ENCODE measurements around the gene CORO2A.
"Not testable (repeated sequence)": the region's sequence is repeated elsewhere in the genome, so short reads cannot be mapped to it uniquely, and the experiment has no call there.

DNA sequence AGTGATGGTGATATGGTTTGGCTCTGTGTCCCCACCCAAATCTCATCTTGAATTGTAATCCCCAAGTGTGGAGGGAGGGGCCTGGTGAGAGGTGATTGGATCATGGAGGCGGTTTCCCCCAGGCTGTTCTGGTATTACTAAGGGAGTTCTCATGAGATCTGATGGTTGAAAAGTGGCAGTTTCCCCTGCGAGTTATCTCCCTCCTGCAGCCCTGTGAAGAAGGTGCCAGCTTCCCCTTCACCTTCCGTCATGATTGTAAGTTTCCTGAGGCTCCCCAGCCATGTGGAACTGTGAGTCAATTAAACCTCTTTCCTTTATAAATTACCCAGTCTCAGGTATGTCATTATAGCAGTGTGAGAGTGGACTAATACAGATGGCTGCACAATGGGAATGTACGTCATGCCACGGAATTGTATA lies 17.9 kb downstream of the CORO2A start:
- TF ChIP-seq, protein P1, sequence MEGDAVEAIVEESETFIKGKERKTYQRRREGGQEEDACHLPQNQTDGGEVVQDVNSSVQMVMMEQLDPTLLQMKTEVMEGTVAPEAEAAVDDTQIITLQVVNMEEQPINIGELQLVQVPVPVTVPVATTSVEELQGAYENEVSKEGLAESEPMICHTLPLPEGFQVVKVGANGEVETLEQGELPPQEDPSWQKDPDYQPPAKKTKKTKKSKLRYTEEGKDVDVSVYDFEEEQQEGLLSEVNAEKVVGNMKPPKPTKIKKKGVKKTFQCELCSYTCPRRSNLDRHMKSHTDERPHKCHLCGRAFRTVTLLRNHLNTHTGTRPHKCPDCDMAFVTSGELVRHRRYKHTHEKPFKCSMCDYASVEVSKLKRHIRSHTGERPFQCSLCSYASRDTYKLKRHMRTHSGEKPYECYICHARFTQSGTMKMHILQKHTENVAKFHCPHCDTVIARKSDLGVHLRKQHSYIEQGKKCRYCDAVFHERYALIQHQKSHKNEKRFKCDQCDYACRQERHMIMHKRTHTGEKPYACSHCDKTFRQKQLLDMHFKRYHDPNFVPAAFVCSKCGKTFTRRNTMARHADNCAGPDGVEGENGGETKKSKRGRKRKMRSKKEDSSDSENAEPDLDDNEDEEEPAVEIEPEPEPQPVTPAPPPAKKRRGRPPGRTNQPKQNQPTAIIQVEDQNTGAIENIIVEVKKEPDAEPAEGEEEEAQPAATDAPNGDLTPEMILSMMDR (IDR thresholded peaks at IDR 0.05): not testable (repeated sequence)
- not testable (repeated sequence) for TF ChIP-seq JUN (CRISPR knock-in tag; IDR thresholded peaks at IDR 0.05); ETV6 (CRISPR knock-in tag; IDR thresholded peaks at IDR 0.05); FOXP1 (CRISPR knock-in tag; IDR thresholded peaks at IDR 0.05; ENCODE audit: borderline replicate concordance)
